SKM-1 (cell line): ENCODE results near the gene CIC.

Source experiments
- DNase-seq: peaks from one replicate; lab custom pipeline; 2025; ENCODE audit not compliant: unreplicated experiment; lab: John Stamatoyannopoulos, UW

CIC gene

GRCh38 chr19:42242512-42243409, 26.3 kb upstream of the CIC start, which contains the start of gene GSK3A:
Gene GSK3A, minus strand, starts transcription at chr19:42242602. Its CDS starts 137 bp downstream, at chr19:42242465.
- peak; percentile 87 for DNase-seq

DNA sequence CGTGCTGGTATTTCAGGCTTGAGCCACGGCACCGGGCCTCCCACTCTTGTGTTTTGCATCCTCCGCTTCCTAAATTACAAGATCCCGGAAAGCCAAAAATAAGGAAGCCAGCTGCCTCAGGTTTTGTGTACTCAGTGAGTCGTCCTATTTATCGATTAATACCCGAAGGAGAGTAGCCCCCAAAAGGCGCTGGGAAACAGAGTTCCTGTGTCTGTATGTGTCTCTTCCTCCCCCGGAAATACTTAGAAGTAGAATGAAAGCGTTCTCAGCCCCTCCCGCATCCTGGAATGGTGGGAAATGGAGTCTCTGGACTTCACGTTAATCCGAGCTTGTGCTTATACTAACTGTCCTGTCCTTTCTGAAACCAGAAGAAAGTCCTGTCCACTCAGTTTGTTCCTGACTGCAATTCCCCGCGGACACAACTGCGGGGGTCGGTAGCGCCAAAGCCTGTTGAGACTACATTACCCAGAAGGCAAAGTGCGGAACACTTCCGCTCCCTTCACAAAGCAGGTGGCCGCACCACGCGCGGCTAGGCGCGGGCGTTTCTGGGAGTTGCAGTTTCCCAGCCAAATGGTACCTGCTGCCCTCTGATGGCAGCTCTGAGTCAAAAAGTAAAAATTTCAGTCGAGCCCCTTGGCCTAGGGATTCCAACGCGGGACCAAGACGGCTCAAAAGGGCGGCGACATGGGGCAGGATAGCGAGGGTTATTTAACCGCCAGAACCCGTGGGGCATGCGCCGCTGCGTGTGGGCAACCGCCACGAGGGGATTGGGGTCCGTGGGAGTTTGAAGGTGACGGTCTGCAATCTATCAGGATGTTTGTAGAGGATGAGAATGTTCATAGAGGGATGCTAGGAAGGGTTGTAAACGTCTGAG, 24.5 kb upstream of the CIC start:
- peak; percentile 42 for DNase-seq

DNA sequence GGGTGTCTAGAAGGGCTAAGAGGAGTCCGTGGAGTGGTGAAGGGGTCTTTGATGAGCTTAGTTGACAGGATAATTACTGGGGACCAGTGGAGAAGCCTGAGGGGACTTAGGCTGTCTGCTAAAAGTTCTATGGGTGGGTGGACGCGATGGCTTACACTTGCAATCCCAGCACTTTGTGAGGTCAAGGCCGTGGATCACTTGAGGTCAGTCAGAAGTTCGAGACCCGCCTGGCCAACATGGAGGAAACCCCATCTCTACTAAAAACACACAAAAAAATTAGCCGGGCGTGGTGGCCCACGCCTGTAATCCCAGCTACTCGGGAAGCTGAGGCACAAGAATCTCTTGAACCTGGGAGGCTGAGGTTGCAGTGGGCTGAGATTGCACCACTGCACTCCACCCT, 23.8 kb upstream of the CIC start:
- no peak for DNase-seq

DNA sequence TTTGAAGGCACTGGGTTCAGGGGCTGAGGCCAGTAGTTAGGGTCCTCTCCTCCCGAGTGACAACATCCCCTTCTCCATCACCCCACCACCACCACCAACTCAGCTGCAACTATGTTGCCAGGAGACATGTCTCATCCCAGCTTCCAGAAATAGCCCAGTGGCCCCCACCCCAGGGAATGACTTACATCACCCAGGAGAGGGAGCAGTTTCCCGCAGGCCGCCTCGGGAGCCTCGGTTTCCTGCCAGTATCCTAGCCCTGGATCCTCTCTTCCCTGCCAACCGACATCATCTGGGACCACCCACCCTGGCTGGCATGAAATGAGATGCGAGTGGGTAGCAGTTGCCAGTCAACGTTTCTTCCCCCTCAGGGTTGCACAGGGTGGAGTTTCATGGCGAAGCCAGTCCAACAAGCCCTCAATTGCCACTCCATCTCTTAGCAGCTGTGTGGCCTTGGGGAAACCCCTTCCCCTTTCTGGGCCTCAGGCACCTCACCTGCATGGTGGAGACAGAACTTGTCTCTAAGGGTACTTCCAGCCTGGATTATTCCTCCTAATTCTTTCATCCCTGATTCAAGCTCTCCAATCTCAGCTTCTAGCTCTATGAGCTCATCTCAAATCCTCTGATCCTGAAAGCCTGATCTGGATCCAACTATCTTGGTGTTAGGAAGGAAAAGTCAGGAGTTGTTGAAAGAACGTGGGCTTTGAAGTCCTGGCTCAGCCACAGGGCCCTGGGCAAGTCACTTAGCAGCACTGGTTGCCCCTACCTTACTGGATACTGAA, 22.7 kb upstream of the CIC start:
- no peak for DNase-seq

DNA sequence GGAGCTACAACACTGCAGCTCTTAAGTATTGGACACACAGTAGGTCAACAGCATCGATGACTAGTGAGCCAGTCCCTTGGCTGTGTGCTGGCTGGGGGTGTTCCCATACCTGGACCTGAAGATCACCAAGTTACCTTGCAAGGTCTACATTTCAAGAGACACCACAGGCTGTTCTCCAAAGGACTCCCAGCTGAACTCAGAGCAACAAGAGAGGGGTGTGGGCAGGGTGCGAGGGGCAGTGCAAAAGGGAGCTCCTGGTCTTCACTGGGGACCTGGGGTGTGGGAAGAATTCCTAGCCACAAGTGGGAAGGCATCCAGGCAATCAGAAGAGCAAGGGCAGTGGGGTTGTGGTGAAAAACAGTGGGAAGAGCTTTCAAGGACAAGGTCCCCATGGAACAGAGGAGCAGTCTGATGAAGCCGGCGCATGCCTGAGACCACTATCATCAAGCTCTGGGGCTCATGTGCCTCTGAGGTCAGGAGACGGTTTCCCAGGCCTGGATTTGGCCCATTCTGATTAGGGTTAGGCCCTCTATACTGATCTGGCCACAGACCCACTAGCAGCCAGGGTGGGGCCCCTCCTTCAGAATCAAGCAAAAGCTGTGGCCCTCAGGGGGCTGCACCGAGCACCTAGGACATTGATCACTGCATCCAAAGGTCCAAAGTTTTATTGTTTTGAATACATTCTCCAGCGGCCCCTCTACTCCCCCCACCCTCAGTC, 22.0 kb upstream of the CIC start:
- no peak for DNase-seq

DNA sequence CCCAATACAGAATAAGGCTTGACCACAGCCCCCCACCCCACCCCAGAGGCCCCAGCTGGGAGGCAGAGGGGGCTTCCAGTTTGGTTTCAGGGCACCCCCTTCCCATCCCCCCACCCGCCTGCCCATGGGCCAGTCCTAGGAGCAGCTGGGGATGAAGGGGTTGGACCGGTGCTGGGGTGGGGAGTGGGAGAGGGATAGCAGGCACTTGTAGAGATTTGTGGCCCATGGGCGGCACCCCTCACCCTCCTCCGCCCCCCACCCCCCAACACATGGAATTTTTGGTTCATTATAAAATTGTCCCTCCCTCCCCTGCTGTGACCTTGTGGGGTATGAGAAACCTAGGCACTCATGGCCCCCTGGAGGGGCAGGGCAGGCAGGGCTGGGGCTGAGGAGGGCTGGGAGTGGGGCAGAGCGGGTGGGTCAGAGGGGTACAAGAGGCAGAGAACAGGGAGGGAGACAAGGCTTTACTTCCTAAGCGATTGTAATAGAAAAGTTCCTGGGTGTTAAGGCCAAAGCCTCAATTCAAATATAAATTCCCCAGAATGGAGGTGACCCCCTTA, 21.3 kb upstream of the CIC start:
- no peak for DNase-seq

- DNase-seq, result no peak
Observed at GRCh38 chr19:42248270-42249148, 20.5 kb upstream of the CIC start.

- no peak for DNase-seq
Observed at GRCh38 chr19:42249149-42249750, 19.8 kb upstream of the CIC start.

DNA sequence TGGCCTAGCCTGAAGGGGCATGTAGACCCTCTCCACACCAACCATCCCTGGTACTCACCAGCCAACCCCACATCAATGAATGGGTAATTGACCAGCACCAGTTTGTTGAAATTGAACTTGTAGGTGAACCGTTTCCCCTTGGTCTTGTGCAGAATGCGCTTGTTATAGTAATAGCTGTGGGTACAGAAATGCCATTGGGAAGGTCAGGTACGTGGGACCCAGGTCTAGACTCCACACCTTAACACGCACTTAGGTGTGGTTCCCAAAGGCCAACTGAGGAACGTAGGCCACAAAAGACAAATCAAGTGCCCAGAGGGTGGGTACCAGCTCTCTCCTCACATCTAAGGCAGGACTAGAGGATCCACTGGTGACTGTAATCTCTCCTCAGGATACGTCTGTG, 19.3 kb upstream of the CIC start:
- no peak for DNase-seq

DNA sequence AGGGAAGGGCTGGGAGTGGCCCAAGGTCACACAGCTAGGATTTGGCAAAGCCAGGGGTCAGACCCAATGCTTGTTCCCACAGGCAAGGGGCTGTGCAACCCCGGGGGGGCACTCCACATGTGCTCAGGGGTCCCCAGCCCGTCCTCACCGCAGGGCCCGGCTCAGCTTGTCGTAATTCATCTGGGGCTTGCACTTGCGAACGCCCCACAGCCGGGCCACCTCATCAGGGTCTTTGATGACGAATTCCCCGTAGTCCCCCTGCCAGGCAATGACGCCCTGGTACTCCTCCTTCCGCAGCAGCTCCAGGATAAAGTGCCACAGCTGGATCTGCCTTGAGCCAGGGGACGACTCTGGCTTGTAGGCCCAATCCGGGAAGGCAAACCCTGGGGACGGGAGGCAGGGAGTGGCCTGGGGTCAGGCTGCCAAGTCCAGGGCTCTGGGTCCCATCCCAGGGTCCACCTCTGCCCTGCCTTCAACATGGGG, 18.8 kb upstream of the CIC start:
- no peak for DNase-seq

GRCh38 chr19:42250666-42251531, 18.2 kb upstream of the CIC start:
- no peak for DNase-seq

DNA sequence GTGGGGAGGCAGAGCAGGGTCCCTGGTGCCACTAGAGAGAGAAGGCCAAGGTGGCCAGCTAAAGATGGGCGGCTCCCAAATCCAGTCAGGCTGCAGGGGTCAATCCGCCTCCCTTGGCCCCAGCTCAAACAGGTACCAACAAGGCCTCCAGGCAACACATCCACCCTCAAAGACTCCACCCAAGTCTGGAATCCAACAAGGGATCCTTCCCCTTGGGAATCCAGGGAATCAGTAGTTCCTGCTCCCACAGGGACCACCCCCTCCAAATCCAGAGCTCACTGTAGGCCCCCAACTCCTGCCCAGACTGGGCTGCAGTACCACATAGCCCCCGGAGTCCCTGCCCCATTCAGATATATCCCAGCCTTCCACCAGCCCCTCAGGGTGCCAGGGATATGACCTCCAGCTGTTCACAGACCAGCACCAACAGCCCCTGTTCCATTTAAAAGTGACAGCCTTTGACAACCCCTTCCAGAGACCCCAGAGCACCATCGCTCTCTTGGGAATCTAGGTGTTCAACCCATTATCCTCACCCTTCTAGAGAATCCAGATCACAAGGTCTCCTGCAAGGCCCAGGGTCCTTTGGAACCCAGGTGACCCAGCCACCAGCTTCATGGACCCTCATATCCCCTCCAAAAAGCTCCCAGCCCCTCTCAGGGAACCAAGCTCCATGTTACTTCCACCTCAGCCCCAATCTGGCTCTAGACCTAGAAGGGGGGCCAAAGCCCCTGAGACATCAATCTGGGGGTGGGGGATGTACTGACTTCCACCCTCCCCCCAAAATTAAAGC, 17.3 kb upstream of the CIC start:
- no peak for DNase-seq

DNA sequence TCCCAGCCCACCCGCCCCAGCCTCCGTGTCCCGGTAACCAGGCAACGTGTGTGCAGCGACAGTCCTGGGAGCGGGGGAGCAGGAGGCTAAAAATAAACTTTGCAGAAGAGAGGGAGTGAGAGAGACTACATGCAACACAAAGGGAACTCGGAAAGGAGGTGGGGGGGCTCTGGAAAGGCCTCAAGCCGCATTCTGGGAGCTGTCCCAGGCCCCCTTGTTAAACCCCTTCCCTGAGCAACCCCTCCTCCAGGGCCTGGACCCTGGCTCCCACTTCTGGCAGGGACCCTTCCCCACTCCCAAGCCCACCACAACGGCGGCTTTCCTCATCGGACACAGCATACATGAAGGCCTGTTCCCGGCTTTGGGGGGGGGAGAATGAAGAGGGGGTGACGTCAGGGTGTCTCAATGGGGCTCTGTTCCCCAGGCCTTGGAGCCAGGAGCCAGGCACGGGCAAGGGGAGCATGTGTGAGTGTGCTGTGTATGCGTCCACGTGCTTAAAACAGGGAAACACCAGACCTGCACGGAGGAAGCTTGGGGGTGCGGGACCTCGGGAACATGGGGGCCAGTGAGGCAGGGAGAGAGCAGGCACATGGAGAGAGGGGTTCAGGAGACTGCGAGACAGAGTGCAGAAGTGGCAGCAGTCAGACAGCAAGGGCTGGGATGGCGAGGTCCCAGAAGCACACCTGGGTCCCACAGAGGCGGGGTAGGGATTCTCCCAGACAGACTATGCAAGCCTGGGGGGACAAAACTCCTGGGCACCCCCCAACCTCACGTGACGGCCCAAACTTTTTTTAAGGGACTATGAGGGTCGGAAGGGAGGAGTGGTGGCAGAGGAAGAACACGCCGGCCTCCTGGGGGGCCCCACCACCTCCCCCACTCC, 16.4 kb upstream of the CIC start:
- DNase-seq, result no peak

DNA sequence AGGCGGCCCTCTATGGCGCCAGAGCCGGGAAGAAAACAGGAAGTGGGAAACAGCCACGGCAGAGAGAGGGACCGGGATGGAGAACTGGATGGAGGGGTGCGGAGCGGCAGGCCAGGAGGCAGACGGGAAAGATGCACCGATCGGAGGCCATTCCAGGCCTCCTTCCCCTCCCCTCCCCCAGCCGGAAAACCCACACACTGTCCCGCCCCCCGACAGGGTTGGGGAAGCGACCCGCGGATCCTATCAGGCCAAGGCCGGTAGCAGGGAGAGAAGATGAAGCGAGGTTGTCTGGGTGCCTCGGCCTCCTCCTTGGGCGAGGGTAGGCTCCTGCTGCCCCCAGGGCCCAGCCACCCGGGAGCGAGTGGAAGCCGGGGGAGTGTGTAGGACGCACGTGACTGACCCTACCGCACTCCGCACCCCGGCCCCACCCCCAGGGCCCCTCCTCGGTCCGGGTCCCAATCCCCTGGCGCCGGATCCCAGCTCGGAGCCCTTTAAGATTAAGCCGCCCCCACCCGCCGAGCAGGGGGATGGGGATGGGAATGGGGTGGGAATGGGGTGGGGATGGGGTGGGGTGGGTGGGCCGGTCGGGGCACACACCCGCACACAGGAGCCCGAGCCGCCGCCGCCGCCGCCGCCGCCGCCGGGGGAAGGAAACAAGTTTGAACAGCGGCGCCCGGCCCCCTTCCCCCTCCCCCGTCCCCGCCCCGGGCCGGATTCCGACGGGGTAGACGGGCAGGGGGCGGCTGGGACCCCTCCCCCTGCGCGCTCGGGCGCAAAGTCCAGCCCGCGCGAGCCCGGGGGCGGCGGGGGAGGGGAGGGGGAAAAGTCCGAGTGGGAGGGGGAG, 15.6 kb upstream of the CIC start:
- DNase-seq, result no peak
